AG09309 (cell line): Measurements from ENCODE around the gene PDE4D.

Source experiments
- DNase-seq: peaks from one replicate; pipeline ENCODE4 v3.0.0-alpha.2; 2010; ENCODE audit warnings: low read depth
- H3K4me3 ChIP-seq: 2 replicates; pipeline ENCODE4 v1.5.1; 2011; ENCODE audit warnings: mild to moderate bottlenecking, low read depth, low read length, moderate library complexity; ENCODE audit not compliant: control insufficient read depth
- TF ChIP-seq, protein P1 (sequence below): IDR thresholded peaks from 2 replicates; pipeline ENCODE4 v1.5.1; 2011; ENCODE audit warnings: mild to moderate bottlenecking, low read depth, low read length, inconsistent platforms; ENCODE audit not compliant: insufficient read depth, control insufficient read depth; ENCODE audit errors: missing control alignments

The PDE4D gene

DNA sequence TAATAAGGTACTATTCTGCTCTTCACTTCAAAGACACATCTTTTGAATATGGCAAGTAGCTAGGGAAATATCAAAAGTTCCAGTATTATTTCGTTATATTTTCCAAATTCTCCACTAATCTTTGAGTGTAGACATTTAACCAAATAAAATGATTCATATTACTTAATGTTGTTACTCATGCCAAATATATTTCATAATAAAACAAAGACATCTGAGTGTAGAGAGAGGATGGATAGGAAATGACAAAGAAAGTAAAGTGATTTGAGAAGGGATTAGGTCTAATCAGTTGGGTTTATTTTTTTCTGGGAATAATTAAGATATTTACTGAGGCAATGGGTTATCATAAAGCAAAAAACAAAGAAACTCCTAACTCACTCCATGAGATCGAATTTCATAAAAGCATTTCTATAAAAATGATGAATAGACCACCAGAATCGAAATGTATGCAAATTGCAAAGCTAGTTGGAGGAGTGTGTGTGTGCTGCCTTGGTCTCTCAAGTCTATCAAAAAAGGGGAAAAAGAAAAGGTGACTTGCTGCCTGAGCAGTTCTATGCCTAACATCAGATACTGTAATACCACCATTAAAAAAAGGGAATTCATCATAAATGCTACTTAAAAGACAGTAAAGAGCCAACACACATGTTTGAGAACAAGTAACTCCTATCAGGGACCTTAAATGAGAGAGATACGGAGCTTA lies 255.5 kb downstream of the PDE4D start:
- TF ChIP-seq, protein P1, sequence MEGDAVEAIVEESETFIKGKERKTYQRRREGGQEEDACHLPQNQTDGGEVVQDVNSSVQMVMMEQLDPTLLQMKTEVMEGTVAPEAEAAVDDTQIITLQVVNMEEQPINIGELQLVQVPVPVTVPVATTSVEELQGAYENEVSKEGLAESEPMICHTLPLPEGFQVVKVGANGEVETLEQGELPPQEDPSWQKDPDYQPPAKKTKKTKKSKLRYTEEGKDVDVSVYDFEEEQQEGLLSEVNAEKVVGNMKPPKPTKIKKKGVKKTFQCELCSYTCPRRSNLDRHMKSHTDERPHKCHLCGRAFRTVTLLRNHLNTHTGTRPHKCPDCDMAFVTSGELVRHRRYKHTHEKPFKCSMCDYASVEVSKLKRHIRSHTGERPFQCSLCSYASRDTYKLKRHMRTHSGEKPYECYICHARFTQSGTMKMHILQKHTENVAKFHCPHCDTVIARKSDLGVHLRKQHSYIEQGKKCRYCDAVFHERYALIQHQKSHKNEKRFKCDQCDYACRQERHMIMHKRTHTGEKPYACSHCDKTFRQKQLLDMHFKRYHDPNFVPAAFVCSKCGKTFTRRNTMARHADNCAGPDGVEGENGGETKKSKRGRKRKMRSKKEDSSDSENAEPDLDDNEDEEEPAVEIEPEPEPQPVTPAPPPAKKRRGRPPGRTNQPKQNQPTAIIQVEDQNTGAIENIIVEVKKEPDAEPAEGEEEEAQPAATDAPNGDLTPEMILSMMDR, result no peak
- no peak for DNase-seq
- H3K4me3 ChIP-seq, result no peak overlapping the region

DNA sequence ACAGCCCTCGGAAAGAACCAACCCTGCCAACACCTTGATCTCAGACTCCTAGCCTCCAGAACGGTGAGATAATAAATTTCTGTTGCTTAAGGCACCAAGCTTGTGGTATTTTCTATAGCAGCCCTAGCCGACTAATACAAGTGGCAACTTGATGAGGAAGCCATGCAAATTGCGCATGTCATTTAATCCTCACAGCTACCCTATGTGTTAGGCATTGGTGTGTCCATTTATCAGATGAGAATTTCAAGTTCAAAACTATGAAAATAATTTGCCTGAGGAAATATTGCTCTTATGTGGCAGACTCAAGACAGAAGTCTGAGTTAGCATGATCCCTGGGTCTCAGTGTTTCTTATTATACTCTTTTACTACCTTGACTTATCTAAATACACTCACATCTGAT lies 264.0 kb downstream of the PDE4D start:
- TF ChIP-seq, protein P1, result no peak
- H3K4me3 ChIP-seq, result no peak overlapping the region
- no peak for DNase-seq

DNA sequence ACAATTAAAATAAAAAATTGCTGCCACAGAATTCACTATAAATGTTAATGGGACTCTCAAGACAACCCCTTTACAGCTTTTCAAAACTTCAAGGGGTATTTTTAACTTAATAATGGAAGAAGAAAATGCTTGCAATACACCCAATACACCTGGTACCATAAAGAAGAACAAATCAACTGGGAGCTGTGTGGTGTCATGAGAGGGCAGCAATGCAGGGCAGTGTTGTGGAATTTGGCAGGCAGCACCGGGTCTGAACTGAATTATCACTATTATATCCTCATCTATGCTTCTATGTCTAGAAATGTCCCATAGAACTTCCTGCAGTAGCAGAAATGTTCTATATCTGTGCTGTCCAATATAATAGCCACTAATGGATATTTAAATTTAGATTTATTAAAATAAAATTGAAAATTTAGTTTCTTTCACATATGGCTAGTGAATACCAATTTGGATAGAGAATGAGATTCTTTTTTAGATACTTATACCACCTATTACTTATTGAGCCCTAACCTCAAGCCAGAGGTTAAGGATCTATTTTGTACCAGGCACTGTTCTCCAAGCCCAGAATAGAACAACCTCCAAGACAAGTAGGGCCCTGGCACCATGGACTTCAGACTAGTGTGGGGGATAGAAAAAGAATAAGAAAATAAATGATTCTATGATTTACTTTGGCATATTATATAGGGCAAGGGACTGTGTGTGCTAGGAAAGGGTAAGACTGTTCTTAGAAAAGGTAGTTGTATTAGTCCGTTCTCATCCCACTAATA lies 265.3 kb downstream of the PDE4D start:
- TF ChIP-seq, protein P1, result no peak
- H3K4me3 ChIP-seq, result no peak overlapping the region

DNA sequence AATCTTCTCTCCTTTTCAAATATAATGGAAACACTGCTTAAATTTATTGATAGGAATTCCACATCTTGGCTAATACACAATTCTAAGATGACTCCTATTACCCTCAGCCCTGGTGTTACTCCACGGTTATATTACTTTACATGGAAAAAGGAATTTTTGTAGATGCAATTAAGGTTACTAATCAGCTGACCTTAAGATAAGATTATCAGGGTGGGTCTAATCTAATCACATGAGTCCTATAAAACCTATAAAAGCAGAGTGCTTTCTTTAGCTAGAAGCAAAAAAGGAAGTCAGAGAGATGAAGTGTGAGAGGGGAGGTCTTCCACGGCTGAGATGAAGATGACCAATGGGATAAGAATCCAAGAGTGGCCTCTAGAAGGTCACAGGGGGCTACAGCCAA lies 268.6 kb downstream of the PDE4D start:
- no peak overlapping the region for H3K4me3 ChIP-seq
- TF ChIP-seq, protein P1, result no peak
- DNase-seq, result no peak

More for the DNA sequence above, 265.3 kb downstream of the PDE4D start:
- no peak for DNase-seq

DNA sequence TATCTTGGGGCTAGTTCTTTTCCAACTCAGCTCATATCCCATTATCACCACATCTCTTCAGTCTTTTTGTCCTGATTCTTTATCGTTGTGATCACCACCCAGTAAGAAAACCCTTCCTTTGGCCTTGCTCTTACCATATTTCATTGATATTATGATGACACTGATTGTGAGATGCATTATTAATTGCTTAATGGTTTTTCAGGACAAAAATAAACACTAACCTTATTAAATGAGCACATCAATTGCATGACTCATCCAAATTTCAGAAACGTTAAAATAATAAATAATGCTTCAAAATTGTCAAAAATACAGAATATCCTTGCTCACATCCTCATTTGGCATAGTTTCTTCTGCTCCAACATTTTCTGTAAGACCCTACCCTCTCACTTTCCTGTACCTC lies 270.7 kb downstream of the PDE4D start:
- H3K4me3 ChIP-seq, result no peak overlapping the region
- DNase-seq, result no peak
- TF ChIP-seq, protein P1, result no peak

DNA sequence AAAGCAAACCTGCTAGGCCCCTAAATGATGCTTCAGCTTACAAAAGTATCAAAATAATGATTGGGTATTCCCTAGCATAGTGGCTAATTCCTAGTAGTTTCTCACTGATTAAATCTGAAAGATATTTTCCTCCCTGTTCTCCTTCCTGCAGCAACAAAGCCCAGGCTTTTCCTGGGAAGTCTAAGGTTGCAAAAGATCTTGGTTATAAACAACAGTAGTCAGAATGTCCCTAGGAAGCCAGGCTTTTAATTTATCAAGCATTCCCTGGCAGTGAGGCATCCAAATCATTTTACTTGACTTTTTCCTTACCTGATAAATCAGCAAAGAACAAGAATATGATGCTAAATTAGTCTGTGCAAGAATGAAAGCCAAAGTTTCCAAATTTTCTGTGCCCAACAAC lies 272.0 kb downstream of the PDE4D start:
- no peak for DNase-seq
- H3K4me3 ChIP-seq, result no peak overlapping the region
- TF ChIP-seq, protein P1, result no peak
